SHP77 treated with DMSO at 0.1 percent for 48 hours (cell line): ENCODE data around the gene ECHDC3.

Source experiments
- DNase-seq: peaks from one replicate; lab custom pipeline; 2025; lab: John Stamatoyannopoulos, UW

The ECHDC3 gene

DNA sequence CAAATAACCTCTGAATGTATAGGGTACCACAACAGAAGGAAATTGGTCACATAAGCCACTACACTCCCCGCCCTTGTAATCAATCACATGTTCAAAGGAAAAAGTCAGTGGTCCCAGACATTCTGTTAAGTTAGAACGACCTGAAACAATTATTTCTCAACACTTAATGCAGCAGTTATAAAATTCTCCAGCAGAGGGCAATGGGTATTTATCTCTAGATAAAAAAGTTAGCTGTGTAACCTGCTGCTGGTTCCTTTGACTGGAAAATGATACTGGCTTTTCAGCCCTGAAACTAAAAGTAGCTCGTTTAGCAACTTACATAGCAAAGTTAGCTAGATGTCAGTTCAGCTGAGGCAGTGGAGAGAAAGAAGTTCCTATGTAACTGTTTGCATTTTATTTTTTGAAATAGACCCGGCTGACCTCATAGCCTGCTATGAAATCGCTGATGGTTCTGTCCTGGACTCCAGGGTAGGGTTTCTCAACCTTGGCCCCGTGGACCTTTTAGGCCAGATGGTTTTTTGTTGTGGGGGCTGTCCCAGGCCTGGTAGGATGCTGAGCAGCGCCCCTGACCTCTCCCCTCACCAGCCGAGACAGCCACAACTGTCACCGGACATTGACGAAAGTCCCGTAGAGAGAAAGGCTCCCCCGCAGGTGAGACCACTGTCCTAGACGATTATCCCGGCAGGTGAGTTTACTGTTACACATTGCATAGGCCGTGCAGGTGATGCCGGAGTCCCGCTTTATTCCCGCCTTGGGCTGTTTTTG lies 40.8 kb downstream of the ECHDC3 start:
- peak; percentile 23 for DNase-seq

DNA sequence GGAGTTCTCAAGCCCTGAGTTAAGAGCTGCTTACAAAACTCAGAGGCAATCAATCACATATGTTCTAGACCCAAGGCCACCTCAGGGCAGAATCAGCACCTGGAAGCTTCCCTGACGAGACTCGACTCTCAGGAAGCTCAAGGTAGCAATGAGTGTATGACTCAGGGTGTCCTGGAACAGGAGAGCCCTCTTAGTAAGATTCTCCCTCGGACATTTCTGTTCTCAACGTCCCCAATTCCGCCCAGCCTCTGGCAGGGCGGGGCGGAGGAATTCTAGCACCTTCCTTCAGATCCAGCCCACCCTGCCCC lies 41.3 kb downstream of the ECHDC3 start:
- DNase-seq, result no peak

DNA sequence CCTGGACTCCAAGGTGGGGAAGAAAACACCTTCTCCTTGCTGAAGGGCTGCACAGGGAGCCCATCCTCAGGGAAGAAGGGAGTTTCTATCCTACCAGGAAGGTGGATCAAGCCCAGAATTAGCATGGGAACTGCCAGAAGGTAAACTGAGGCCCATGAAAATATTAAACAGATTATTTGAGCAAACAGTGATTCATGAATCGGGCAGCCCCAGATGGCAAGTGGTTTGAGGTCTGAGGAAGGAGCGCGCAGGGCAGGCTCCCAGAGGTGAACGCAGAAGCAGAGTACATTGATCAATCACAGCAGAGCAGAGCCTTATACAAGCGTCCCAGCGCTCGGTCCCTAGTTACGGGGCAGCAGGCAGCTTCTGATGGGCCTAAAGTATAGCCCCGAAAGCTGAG lies 45.2 kb downstream of the ECHDC3 start:
- no peak for DNase-seq

DNA sequence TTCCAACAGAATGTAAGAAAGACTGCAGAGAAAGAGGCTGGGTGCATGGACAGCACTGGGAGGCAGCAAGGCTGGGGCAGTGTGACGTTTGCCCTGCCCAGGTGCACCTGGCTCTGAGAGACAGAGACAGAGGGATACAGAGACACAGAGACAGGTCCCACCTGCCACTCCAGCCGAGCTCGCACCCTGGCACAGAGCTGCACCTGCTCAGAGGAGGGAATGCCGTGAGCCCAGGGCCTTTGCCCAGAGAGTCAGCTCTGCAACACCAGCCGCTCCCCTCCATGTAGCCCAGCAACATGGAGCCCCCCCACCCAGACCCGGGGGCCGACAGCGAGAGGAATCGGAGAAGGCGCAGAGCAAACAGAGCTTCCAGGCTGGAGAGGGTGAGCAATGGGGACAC lies 45.7 kb downstream of the ECHDC3 start:
- peak; percentile 31 for DNase-seq

DNA sequence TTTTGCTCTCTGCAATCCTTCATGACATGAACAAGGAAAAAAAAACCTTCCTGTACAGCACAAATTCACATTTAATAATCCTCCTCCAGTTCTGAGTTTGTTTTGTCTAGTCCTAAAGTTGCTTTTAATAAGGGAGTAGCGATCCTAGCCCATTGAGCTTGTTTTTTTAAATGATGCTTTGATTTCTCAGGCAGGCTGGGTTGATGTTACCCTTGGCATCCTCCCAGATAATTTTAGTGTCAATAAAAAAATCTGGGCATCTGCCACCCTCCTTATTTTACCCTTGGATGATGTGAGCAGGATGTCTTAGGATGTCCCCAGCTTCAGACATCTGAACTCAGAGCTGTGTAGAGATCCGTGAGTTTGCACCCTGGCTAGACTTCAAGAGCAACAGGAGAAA lies 47.1 kb downstream of the ECHDC3 start:
- no peak for DNase-seq

DNA sequence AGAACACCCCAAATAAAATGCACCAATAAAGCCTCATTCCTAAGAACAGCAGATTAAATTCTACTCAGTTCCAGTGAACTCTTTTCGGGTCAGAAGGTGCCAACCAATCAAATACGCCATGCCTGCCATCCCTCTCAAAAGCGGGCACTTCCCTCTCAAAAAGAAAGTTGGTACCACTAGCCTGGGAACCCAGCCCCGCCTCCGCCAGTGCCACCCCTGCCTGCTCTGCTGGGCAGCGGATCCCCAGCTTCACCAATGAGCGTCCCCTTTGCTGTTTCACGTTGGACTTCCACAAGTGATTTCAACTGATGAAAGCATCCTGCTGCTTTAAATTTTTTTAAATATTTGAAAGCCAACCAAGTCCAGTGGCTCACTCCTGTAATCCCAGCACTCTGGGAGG lies 47.8 kb downstream of the ECHDC3 start:
- no peak for DNase-seq

DNA sequence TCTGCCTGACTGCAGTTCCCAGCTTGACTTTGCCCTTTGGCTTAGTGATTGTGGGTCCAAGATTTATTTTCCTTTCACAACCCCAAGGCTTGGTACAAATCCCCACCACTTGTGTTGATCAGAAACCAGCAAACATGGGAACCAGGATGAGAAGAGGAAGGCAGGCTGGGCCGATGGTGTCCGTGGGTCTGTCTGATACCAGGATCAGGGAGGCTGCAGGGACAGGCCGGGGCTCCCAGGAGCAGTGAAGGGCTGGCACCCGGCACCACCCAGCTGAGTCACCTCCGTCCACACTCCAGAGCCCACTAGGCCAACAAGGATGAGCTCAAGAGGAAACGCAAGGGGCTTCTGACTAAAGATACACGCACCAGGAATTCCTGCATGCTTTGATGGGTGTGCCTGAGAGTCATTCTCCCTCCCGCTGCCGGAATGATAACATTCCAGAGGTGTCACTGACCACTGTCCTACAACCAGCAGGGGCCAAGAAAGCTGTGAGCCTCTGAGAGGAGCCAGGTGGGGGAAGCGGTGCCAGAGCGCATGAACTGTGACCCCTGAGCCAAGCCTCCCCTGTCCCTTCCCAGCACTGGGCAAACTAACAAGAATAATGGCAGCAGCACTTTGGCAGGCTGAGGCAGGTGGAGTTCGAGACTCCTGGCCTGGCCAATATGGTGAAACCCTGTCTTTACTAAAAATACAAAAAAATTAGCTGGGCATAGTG lies 51.7 kb downstream of the ECHDC3 start:
- DNase-seq, result no peak

DNA sequence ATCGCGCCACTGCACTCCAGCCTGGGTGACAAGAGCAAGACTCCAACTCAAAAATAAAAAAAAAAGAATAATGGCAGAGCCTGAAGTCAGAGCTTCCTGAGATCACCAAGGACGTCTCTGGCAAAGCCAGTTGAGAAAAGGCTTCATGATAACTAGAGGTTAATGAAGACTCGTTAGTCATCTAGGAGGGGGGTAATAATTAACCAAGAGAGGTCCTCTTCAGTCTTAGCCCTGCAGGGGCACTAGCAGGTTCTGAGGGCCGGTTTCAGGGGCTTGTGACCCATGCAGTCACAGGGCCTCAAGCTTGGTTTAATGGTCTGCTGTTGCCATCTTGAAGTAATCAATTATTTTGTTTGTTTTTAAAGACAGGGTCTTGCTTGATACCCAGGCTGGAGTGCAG lies 52.4 kb downstream of the ECHDC3 start:
- DNase-seq, result no peak

DNA sequence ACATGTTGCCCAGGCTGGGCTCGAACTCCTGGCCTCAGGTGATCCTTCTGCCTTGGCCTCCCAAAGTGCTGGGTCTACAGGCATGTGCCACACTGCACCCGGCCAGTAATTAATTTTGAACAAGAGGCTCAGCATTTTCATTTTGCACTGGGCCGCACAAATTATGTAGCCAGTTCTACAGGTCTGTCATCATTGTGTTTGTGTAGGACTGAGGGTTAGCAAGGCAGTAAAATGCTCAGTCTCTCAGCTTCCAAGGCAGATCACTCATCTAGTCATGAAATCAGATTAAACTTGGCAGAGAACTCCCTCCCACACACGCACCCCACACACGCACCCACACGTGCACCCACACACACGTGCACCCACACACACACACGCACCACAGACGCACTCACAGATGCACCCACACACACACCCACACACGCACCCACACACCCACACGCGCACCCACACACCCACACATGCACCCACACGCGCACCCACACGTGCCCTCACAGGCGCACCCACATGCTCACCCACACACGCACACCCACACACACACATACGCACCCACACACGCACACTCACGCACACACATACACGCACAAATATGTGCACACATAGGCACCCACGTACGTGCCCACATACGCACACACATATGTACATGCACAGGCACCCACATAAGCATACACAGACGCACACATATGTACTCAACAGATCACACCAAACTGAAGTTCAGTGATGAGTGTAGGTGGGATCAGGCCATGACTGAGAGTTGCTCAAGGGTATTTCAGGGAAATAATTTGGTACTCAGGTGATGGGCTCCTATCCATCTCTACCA lies 53.1 kb downstream of the ECHDC3 start:
- no peak for DNase-seq

DNA sequence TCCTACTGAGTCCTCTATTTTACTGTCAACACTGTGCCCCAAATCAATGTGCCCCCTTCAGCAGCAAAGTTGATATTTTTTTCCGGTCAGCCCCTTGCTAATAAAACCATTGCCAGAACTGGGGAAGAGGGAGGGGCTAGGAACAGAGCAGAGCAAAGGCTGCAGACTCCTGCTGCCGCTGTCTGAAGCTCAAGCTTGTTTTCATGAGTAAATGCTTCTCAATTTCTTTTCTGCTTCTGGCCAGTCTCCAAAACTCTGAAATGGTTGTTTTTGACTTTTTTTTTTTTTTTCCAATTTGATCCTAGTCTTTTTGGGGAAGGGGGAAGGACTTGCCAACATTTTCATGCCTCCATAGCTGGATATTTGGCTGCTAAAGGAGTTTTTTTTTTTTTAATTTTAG lies 54.3 kb downstream of the ECHDC3 start:
- no peak for DNase-seq

DNA sequence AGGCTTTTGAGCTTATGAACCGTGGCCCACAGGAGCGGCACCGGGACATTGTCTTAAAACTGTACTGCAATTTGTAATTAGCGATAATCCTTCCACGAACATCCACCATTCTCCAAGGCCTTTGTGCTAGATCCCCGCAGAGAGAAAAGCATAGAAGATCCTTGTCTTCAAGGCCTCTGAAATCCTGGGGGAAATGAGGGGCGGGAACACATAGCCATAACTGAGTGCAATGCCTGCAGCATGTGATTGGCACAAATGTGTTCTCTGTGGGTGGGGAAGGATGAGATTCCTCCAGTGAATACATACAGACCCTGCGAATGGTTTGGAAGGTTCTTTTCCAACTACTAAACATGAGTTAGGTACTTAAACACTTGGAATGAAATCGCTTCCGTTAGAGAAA lies 55.1 kb downstream of the ECHDC3 start:
- DNase-seq, result no peak

DNA sequence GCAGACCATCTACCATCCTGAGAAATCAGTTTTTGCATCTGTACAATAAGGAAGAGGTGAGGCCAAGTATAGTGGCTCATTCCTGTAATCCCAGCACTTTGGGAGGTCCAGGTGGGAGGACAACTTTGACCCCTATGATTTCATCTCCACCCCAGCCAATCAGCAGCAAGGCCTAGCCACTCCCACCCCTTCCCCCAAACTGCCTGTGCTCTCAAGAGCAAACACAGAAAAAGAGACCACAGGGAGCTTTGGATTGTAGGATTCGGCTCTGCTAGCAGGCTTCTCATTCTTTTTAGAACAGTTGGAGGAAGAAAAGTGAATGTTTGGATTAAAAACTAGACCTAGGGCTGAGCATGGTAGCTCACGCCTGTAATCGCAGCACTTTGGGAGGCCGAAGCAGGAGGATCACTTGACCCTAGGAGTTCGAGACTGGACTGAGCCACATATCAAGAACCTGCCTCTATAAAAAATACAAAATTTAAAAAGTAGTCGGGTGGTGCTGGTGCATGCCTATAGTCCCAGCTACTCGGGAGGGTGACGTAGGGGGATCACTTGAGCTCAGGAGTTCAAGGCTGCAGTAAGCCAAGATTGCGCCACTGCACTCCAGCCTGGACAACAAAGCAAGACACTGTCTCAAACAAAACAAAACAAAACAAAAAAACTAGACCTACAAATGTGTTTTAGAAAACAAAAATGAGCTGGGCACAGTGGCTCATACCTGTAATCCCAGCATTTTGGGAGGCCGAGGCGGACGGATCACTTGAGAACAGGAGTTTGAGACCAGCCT lies 55.9 kb downstream of the ECHDC3 start:
- no peak for DNase-seq

DNA sequence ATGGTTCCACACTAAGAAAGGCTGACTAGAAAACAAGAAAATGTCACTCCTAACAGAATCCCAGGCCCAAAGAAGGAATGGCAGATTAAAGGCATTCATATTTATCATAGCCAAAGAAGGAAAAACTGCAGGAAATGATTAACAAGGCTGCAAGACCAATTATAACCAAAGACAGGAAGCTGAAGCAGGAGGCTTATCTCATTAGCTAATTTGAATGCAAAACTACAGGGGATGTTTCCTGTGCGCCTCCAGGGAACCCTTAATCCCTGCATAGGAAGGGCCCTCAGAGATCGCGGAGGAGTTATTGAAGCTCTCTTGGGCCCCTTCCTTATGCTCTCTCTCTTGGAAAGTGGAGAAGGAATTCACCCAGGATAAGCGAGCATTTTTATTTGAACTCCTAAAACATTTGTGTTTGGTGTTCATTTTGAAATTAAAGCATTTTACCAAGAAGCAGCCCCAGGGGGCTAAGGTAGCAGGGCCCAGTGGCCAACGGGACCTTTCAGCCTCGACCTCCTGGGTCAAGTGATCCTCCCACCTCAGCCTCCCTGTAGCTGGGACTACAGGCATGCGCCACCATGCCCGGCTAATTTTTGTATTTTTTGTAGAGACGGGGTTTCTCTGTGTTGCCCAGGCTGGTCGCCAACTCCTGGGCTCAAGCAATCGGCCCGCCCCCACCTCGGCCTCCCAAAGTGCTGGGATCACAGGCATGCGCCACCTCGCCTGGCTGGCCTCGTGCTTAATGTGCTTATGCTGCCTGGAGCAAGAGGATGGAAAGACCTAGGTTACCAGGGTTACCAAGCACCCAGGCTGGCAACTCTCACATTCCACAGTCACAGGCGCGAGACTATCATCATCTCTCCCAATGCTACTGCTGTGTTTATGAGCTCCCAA lies 56.9 kb downstream of the ECHDC3 start:
- no peak for DNase-seq

DNA sequence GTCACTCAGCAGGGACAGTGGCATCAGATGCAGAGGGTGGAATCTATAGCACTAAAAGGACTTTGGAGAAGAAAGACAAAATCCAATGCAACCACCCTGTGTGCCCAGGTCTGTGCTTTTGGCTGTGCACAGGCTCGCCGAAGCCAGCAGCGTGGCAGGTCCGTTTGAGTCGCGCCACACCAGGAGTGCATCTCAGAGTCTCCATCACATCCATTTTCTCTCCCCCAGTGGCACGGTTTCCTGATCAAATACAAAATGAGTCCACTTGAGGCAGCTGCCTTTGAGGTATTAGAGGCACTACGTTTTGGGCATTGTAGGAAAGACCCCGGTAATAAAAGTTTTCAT lies 57.5 kb downstream of the ECHDC3 start:
- no peak for DNase-seq

DNA sequence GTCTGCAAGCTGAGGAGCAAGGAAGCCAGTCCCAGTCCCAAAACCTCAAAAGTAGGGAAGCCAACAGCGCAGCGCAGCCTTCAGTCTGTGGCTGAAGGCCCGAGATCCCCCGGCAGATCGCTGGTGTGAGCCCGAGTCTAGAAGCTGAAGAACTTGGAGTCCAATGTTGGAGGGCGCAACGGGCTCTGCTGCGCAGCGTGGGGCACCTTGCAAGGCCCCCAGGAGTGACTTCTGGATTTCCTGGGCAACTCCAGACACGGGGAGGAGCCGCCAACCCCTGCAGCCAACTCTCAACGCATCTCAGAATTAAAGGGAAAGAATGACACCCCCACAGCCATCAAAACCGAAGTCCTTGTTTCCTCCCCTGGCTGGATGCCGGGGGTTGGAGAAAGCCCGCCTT lies 62.2 kb downstream of the ECHDC3 start:
- no peak for DNase-seq

DNA sequence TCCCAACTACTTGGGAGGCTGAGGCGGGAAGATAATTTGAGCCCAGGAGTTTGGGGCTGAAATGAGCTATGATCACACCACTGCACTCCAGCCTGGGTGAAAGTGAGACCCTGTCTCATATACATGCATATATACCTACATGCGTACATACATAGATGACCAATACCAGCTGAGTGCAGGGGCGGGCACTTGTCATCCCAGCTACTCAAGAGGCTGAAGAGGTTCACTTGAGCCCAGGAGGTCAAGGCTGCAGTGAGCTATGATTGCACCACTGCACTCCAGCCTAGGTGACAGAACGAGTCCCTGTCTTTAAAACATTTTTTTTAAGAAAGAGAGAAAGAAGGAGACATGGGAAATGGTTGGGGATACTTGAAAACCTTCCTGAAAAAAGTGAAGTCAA lies 63.6 kb downstream of the ECHDC3 start:
- DNase-seq, result no peak

DNA sequence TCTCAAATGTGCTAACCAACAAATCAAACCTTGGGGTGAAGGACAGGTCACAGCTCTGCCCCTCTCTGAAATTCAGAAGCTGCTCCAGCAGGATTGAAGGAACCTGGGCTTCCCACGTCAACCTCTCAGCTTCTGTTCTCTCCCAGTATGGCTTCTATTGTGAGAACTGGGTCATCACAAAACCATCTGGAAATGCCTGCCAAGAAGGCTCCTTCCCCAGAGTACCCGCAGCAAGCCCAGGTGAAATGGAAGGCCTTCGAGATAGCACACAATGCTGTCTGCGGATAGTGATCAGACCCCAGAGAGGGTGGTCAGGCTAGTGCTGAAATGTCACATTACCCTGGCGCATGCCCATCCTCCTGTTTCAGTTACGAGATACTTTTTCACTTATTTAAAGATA lies 64.5 kb downstream of the ECHDC3 start:
- no peak for DNase-seq

DNA sequence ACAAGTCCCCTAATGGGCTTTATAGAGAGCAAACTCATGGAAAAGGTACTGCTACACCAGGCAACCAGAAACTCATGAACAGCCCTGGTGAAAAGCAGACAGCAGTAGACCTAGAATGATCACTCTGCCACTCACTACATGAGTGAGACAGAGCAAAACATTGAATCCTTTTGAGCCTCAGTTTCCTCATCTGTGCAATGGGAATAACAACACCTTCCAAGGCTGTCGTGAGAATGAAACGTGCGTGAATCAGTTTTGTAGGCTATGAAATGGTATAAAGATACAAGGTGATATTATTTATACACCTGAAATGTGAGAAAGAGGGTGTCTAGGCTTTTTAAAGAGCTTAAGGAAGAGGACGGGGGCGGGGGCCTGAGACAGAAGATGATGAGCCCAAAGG lies 66.6 kb downstream of the ECHDC3 start:
- no peak for DNase-seq

DNA sequence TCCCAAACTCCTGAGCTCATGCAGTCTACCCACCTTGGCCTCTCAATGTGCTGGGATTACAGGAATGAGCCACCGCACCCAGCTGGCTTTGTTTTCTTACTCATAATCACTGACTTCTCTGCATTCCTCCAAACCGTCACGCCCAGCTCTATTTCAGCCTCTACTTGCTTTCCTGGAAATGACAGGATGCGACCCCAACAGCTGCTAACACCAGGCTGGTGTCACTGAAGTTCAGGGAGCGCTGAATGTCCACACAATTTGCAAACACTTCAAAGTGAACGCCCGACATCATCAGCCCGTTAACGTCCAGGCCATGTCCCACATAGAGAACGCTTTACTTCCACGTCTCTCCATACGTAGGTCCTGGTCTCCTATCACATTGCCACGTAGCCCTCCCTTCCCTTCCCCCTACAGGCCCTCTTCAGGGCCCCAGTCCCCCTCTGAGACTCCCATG lies 68.2 kb downstream of the ECHDC3 start:
- DNase-seq, result peak; percentile 17

DNA sequence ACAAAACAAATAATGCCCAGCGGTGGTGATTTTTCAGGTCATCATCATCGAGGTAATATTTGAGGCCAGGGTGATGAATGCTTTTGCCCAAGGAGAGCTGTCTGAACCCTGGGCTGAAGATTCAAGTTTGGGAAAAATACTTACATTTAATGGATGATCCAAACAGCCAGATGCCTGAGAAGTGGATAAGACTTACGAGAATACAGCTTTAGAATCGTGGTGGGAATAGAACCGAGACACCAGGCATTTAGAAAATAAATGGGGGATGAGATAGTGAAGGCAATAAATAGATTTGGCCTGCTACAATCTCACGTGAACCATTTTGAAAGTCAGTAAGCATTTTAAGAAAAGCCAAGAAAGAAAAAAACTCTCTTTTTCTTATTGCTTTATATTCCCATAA lies 68.8 kb downstream of the ECHDC3 start:
- DNase-seq, result no peak

DNA sequence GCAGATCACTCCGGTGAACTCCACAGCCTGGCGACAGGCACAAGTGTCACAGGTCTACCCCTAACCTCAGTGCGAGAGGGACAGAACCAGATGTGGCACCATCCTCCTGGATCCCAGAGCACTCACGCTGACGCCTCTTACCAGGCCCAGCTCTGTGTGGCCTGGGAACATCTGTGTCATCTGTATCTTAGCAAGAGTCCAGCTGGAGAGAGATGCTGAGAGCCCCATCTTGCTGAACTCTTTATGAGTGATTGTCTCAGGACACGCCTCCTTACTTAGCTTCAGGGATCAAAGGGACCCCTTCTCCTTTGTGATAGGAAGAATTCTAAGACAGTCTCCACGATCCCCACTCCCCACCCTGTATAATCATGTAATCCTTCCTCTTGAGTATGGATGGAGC lies 71.0 kb downstream of the ECHDC3 start:
- no peak for DNase-seq
